Measurements from ENCODE around the gene SREBF1. TPM values are rescaled to one million over a fixed set of nuclear protein-coding genes. Genes with fewer than 3 reads are reported as not detected.
A peak's percentile ranks its signal among the peaks of the same experiment; 100 is the strongest.

Gene SREBF1
- total and polyA plus RNA-seq, 2 of the 4 experiments (the other 2 are of a cell fraction) = 3.4 to 20.4 TPM

- no peak for ATAC-seq (ENCODE audit: low read depth)
- Histone ChIP-seq H3K23ac (ENCODE audit: low read depth, low read length) (no peak overlapping the region), H2BK15ac (ENCODE audit: low read depth, low read length) (no peak overlapping the region), H3K56ac (ENCODE audit: extremely low read depth, insufficient read depth, low read length) (no peak overlapping the region), H3K9me3 (ENCODE audit: control insufficient read depth, insufficient read depth, low read length) (no peaks in the 10 kb centered on the region), H3K9ac (ENCODE audit: low read depth, low read length) (no peak overlapping the region), H3K4me1 (ENCODE audit: control insufficient read depth, insufficient read depth, low read length) (peaks cover 52% of the 10 kb centered on the region), H3K79me1 (ENCODE audit: low read depth in 1 of 2, low read length in 2 of 2) (peaks cover 34 to 74% of the 10 kb centered on the region in 2 experiments), H2BK5ac (ENCODE audit: low read depth, low read length, poor library complexity, severe bottlenecking) (no peak overlapping the region), H3K36me3 (ENCODE audit: control insufficient read depth, insufficient read depth, low read length) (peaks cover 39% of the 10 kb centered on the region), H2AK5ac (ENCODE audit: low read depth, low read length) (peak overlapping the region; percentile 66), H3K27ac (ENCODE audit: insufficient read depth, low read length) (no peak overlapping the region), H3K18ac (ENCODE audit: low read depth, low read length) (no peak overlapping the region), H4K5ac (ENCODE audit: low read depth, low read length) (no peak overlapping the region), H4K20me1 (ENCODE audit: insufficient read depth, low read length) (peaks cover 75% of the 10 kb centered on the region), H3K9me1 (ENCODE audit: insufficient read depth, low read length) (peaks cover 36% of the 10 kb centered on the region), H4K91ac (ENCODE audit: insufficient read depth, low read depth, low read length) (no peak overlapping the region), H3K14ac (replicated peaks; ENCODE audit: low read depth, low read length) (no peak overlapping the region), H3K27me3 (ENCODE audit: control insufficient read depth, insufficient read depth, low read length) (no peaks in the 10 kb centered on the region), H3K4me3 (ENCODE audit: insufficient read depth, low read depth, low read length) (no peak overlapping the region), H2AK9ac (replicated peaks; ENCODE audit: low read depth, low read length, poor library complexity) (peak overlapping the region; percentile 50), H2BK20ac (ENCODE audit: low read depth, low read length) (no peak overlapping the region), H2AFZ (replicated peaks; ENCODE audit: low read length, poor library complexity) (no peak overlapping the region), H2BK120ac (ENCODE audit: low read depth, low read length) (no peak overlapping the region), H3K4ac (ENCODE audit: low read depth, low read length) (peak overlapping the region; percentile 35; the same call in 1 of the 2 replicates), H3K4me2 (ENCODE audit: low read depth, low read length) (no peak overlapping the region), H4K8ac (ENCODE audit: low read depth in 2 of 2, low read length in 2 of 2) (no peak overlapping the region)
- CTCF ChIA-PET = no interaction called here
- in situ Hi-C loops (cut with MboI; ENCODE audit: low sequenced_read_pairs) (no loop called here), dilution Hi-C loops (cut with HindIII; ENCODE audit: low sequenced_read_pairs, unreplicated experiment) (no loop called here), intact Hi-C loops (cut with micrococcal nuclease) (no loop called here)
- DNase-seq = no peak
- 89% methylated on average over 3 of the region's 10 CpGs; no CpG with 5 or more reads in 1 of the 2 experiments for WGBS, 2 experiments (ENCODE audit: extremely low coverage in 2 of 2, insufficient read length in 1 of 2)
- TF ChIP-seq RAD21 (IDR thresholded peaks at IDR 0.05; ENCODE audit: low read length) (no peak), MXI1 (IDR thresholded peaks at IDR 0.05; ENCODE audit: borderline replicate concordance, low read depth, low read length) (no peak), CTCF (conservative IDR thresholded peaks at IDR 0.05; ENCODE audit: low read depth, low read length) (no peak), FOS (IDR thresholded peaks at IDR 0.05; ENCODE audit: low read depth, low read length) (no peak), CEBPB (IDR thresholded peaks at IDR 0.05; ENCODE audit: low read depth, low read length) (no peak), MAFK (IDR thresholded peaks at IDR 0.05; ENCODE audit: low read depth, low read length) (no peak), POLR2A (IDR thresholded peaks at IDR 0.05; ENCODE audit: low read depth, low read length) (no peak), USF2 (IDR thresholded peaks at IDR 0.05; ENCODE audit: low read depth, low read length) (no peak), RCOR1 (IDR thresholded peaks at IDR 0.05; ENCODE audit: insufficient replicate concordance, low read length) (no peak), ELK1 (IDR thresholded peaks at IDR 0.05; ENCODE audit: borderline replicate concordance, low read depth, low read length) (no peak), NFE2L2 (IDR thresholded peaks at IDR 0.05; ENCODE audit: low read depth, low read length) (no peak), CHD1 (IDR thresholded peaks at IDR 0.05; ENCODE audit: low read depth, low read length) (no peak), SMC3 (IDR thresholded peaks at IDR 0.05; ENCODE audit: low read depth, low read length) (no peak)
- POLR2A ChIA-PET (ENCODE audit: unreplicated experiment) = no interaction called here
- no TSS peak for BruUV-seq (replicated peaks)
These were observed 16.7 kb downstream of the SREBF1 start for GRCh38 chr17:17820046-17820445.

All from IMR-90 (cell line).